ENCODE results near the gene IMMT. TPM values are rescaled to one million over a fixed set of nuclear protein-coding genes. Genes with fewer than 3 reads are reported as not detected.
"Not testable (repeated sequence)": the region's sequence is repeated elsewhere in the genome, so short reads cannot be mapped to it uniquely, and the experiment has no call there.

IMMT gene
- polyA plus RNA-seq: 53.7 TPM

DNA sequence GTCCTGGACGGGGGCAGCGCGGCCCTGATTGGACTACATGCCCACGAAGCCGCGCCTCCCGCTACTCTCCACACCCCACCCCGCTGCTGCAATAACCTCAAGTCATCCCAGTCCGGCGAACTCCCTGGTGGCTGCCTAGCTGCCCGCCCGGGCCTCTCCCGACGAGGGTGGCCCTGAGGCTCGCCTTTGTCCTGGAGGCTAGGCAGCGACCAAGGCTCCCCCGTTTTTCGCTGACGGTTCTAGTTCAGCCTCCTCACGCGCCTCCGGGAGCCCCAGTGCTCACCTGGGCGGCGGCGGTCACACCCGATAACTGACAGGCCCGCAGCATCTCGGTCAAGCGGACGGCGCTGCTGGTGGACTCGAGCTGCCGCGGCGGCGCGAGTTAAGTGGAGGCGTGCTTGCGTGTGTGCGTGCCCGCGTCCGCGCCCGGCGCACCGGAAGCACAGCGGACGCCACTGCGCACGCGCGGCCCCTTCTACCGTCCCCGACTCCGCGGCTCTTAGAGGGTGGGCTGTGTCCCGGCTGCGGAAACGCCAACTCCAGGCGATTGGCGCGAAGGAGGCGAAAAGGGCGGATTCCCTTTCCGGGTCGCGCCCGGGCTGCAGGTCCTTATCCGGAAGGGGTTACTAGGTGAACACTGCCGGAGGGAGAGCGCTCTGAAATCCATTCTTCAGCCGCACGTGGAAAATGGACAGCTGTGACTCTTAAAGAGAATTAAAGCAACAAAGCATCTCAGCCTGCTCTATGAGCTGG lies at the start of gene IMMT:
TSS of gene IMMT (minus strand) at position 408 of the 753 bp plus-strand sequence. CDS start at position 328, 80 bp downstream.
- H3K9me3 Mint-ChIP-seq: no peaks in the 10 kb centered on the region
- H3K4me3 Mint-ChIP-seq: peak within 1 kb of the TSS; percentile 88 to 99 (median 96)
- H3K27ac Mint-ChIP-seq: peak within 1 kb of the TSS; percentile 86 to 98 (median 92)
- H3K4me1 Mint-ChIP-seq: peaks cover 28 to 42% (median 34%) of the 10 kb centered on the region in 3 donors
- H3K27me3 Mint-ChIP-seq: no peaks in the 10 kb centered on the region
- no peaks in the 10 kb centered on the region for H3K36me3 Mint-ChIP-seq

DNA sequence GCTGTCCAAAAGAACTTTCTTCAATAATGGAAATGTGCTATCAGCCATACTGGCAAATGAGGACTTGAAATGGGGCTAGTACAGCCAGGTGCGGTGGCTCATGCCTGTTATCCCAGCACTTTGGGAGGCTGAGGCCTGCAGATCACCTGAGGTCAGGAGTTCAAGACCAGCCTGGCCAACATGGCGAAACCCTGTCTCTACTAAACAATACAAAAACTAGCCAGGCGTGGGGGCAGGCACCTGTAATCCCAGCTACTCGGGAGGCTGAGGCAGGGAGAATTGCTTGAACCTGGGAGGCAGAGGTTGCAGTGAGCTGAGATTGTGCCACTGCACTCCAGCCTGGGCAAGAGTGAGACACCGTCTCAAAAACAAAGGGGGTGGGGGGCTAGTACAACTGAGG lies 49.5 kb upstream of the IMMT start:
- peaks cover 26 to 33% (median 33%) of the 10 kb centered on the region in 3 donors for H3K4me1 Mint-ChIP-seq
- H3K36me3 Mint-ChIP-seq, H3K27ac Mint-ChIP-seq, H3K4me3 Mint-ChIP-seq, H3K27me3 Mint-ChIP-seq, H3K9me3 Mint-ChIP-seq: not testable (repeated sequence)

DNA sequence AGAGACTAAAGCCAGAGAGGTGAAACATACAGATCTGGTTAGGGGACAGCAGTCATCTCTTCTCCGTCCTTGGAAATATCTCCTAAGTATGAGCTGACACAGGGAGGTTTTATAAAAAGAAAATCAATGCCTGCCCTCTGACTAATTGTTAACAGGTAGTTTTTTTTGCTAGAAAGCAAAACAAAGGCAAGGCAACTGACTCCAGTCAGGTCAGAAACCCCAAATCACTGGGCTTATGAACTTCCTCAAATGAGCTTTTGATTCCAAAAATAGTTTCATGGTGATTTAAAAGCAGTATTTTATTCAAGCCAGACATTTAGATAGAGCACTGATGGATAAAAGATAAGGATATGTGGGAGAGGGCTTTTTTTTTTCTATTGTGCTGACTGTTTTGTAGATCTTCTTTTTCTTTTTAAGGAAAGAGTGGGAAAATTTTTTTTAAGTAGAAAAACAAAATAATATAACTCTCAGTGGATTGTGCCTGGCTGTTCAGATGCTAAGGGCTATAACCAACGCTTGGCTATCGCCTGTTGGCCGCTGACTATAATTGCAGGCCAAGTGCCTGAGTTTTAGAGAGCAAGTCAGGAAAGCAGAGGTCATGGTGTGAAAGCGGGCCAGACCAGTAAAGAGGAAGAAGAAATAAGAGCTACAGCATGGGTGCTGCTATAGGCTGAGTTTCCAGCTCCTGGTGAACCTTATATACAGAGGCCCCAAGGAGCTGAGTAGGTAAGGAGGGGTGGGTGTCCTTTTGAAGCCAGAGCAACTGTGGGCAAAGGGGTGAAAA lies 48.9 kb upstream of the IMMT start:
- H3K36me3 Mint-ChIP-seq: peaks cover 1% of the 10 kb centered on the region
- peak overlapping the region in 1 of 4 donors; percentile 78 for H3K4me3 Mint-ChIP-seq
- peaks cover 26 to 38% (median 33%) of the 10 kb centered on the region in 3 donors for H3K4me1 Mint-ChIP-seq
- H3K27ac Mint-ChIP-seq: peak overlapping the region in 1 of 3 donors; percentile 34
- peaks cover 0 to 1% (median 0%) of the 10 kb centered on the region in 3 donors for H3K9me3 Mint-ChIP-seq
- H3K27me3 Mint-ChIP-seq: no peaks in the 10 kb centered on the region

DNA sequence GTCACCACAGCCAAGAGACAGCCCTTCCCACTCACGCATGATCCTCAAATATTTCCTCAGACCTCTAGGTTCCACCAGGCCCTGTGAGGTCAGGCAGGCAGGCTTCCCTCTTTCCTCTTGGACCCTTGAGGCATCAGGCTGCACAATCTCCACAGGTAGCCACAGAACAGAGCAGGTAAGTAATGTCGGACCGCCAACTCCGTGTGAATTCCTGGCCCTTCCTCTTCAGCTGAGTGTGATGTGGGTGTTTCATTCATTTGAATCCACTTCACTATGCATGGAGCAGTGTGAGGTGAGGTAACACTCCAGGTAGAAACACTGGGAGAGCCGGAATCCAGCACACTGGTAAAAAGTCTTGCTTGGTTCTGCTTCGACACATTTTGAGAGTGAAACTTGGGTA lies 48.0 kb upstream of the IMMT start:
- Mint-ChIP-seq H3K27me3 (peaks cover 3% of the 10 kb centered on the region), H3K4me3 (peak overlapping the region in 1 of 4 donors; percentile 69), H3K27ac (peak overlapping the region in 1 of 3 donors; percentile 83), H3K4me1 (peaks cover 31 to 43% (median 38%) of the 10 kb centered on the region in 3 donors), H3K36me3 (peaks cover 1% of the 10 kb centered on the region), H3K9me3 (peaks cover 0 to 1% (median 0%) of the 10 kb centered on the region in 3 donors)

DNA sequence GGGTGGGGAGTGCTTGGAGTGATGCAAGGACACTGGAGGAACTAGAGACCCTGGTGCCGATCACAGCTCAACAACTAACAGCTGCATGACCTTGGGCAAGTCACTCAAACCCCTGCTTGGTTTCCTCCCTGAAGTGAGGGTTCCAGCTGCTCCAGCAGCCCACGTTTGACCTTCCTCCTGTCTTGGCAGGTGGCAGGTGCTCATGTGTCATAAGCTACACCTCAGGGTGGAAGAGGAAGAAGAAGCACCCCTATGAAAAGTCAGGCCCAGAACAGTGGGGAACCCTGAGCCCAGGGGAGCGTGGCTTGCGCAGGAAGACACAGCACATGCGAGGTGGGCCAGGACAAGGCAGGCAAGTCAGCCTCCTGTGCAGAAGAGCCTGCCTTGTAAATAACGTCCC lies 46.3 kb upstream of the IMMT start:
- peak overlapping the region in 2 of 4 donors; percentile 9 to 65 for H3K4me3 Mint-ChIP-seq
- peaks cover 3% of the 10 kb centered on the region for H3K27me3 Mint-ChIP-seq
- H3K27ac Mint-ChIP-seq: peak overlapping the region in 1 of 3 donors; percentile 42
- peaks cover 1% of the 10 kb centered on the region for H3K36me3 Mint-ChIP-seq
- peaks cover 0 to 1% (median 0%) of the 10 kb centered on the region in 3 donors for H3K9me3 Mint-ChIP-seq
- peaks cover 35 to 48% (median 43%) of the 10 kb centered on the region in 3 donors for H3K4me1 Mint-ChIP-seq

GRCh38 chr2:86240251-86240650 lies 45.0 kb upstream of the IMMT start:
- Mint-ChIP-seq H3K27ac (no peak overlapping the region), H3K36me3 (peaks cover 1% of the 10 kb centered on the region), H3K4me1 (peaks cover 35 to 48% (median 43%) of the 10 kb centered on the region in 3 donors), H3K27me3 (peaks cover 3% of the 10 kb centered on the region), H3K4me3 (no peak overlapping the region), H3K9me3 (peaks cover 0 to 1% (median 0%) of the 10 kb centered on the region in 3 donors)

- Mint-ChIP-seq H3K9me3 (peaks cover 0 to 1% (median 0%) of the 10 kb centered on the region in 3 donors), H3K36me3 (peaks cover 1% of the 10 kb centered on the region), H3K27me3 (peaks cover 3% of the 10 kb centered on the region), H3K4me1 (peaks cover 33 to 48% (median 43%) of the 10 kb centered on the region in 3 donors), H3K27ac (no peak overlapping the region), H3K4me3 (peak overlapping the region in 1 of 4 donors; percentile 59)
Measured at GRCh38 chr2:86239745-86240144, 44.5 kb upstream of the IMMT start.

DNA sequence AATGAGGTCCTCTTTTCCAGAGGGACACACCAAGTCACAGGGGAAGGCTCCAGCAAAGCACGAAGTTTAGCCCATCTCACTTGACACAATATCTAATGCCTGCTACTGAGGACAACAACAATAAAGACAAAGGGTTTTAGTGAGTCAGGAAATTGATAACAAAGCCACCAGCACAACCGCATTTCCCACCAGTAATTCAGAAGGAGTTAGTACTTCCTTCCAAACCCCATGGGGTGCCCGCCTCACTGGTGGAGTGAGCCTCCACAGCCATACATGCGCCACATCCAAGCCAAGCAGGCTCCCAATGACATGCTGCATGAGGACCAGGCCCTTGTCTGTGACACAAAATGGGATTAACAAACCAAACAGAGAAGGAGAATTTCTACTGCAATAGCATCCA lies 44.1 kb upstream of the IMMT start:
- Mint-ChIP-seq H3K27me3 (peaks cover 3% of the 10 kb centered on the region), H3K9me3 (no peaks in the 10 kb centered on the region), H3K4me3 (no peak overlapping the region), H3K36me3 (peaks cover 1% of the 10 kb centered on the region), H3K27ac (no peak overlapping the region), H3K4me1 (peaks cover 29 to 44% (median 39%) of the 10 kb centered on the region in 3 donors)

DNA sequence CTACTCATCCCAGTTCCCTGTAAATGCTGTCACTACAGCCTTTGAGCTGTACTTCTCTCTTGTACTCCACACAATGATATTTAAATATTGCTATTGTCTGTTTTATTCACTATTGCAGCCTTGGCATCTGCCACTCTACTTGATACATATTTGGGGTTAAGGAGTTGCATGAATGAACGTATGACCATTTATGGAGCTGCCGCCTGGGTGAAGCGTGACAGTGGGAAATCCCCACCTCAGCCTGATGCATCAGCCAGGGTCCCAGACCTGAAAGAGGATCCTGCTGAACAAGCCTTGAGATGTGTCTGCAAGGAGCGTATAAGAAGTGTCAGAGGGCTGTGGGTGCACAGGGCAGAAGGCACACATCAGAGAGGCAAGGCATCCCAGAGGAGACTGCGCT lies 43.1 kb upstream of the IMMT start:
- peaks cover 20 to 35% (median 32%) of the 10 kb centered on the region in 3 donors for H3K4me1 Mint-ChIP-seq
- H3K9me3 Mint-ChIP-seq: no peaks in the 10 kb centered on the region
- H3K36me3 Mint-ChIP-seq: no peaks in the 10 kb centered on the region
- H3K4me3 Mint-ChIP-seq: peak overlapping the region in 1 of 4 donors; percentile 70
- peak overlapping the region; percentile 1 to 27 (median 3) for H3K27ac Mint-ChIP-seq
- H3K27me3 Mint-ChIP-seq: peaks cover 3% of the 10 kb centered on the region

GRCh38 chr2:86237172-86237571 lies 41.9 kb upstream of the IMMT start:
- peak overlapping the region in 1 of 3 donors; percentile 33 for H3K27ac Mint-ChIP-seq

DNA sequence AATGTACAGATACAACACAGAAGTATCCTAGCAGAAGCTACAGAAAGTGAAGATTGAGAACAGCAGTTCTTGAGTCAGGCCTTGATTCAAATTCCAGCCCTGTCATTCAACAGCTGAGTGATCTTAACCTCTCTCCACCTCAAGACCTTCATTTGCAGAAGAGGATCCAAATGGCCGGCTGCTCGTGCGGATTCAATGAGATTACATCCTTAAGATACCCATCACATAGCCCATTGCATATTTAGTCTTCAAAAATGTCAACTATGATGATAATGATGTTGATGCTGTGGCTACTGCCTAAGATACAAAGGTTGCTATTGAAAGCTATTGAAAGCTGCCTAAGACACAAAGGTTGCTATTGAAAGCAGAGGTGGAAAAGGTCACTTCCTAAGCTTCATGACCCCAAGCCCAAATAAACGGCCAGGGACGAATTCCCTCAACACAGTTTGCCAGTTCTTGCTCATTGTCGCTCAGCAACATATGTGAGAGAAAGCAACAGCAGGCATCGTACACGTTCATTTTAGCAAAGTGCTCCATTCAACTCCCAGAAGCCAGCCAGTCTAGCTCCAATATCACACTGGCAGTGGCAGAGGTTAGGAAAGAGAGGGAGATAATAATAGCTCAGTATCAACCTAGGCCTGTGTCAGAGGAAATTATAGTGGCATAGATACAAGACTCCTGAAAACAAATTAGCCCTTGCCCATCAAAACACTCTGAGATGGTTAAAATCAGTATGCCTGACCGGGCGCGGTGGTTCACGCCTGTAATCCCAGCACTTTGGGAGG lies 40.1 kb upstream of the IMMT start:
- Mint-ChIP-seq H3K27ac (no peak overlapping the region), H3K36me3 (no peaks in the 10 kb centered on the region), H3K9me3 (no peaks in the 10 kb centered on the region), H3K4me1 (peaks cover 9 to 18% (median 16%) of the 10 kb centered on the region in 3 donors), H3K4me3 (no peak overlapping the region), H3K27me3 (peaks cover 3% of the 10 kb centered on the region)

More at GRCh38 chr2:86237172-86237571, 41.9 kb upstream of the IMMT start:
- peaks cover 3% of the 10 kb centered on the region for H3K27me3 Mint-ChIP-seq
- H3K9me3 Mint-ChIP-seq: no peaks in the 10 kb centered on the region
- H3K4me1 Mint-ChIP-seq: peaks cover 16 to 28% (median 26%) of the 10 kb centered on the region in 3 donors
- H3K36me3 Mint-ChIP-seq: no peaks in the 10 kb centered on the region
- peak overlapping the region in 2 of 4 donors; percentile 3 to 76 for H3K4me3 Mint-ChIP-seq

DNA sequence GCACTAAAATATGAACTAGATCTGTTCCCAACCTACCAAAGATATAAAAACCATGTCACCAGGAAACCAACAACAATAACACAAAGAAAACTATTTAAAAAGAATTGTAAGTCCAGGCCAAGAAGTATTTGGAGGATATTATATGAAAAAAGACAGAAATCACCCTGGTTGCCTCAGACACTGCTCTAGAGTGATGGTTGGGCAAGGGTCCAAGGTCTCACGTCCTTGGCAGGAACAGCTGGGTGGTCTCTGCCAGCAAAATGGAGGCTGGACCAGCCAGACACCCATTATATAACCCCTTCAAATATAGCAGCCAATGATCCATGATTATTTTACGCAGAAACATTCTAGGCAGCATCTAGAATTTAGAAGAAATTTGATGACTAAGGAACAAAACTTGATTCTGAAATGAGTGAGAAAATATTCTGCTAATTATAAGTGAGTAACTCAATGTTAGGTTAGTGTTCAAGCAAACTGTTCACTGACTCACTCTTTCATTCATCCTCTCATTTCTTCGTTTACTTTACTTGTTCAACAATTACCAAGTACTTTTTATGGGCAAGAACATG lies 39.4 kb upstream of the IMMT start:
- H3K4me3 Mint-ChIP-seq: peak overlapping the region in 1 of 4 donors; percentile 25
- no peak overlapping the region for H3K27ac Mint-ChIP-seq
- no peaks in the 10 kb centered on the region for H3K36me3 Mint-ChIP-seq
- H3K27me3 Mint-ChIP-seq: peaks cover 3% of the 10 kb centered on the region
- peaks cover 9 to 16% (median 14%) of the 10 kb centered on the region in 3 donors for H3K4me1 Mint-ChIP-seq
- no peaks in the 10 kb centered on the region for H3K9me3 Mint-ChIP-seq

- no peak overlapping the region for H3K4me3 Mint-ChIP-seq
- H3K9me3 Mint-ChIP-seq: no peaks in the 10 kb centered on the region
- H3K27me3 Mint-ChIP-seq: peaks cover 1% of the 10 kb centered on the region
- H3K36me3 Mint-ChIP-seq: no peaks in the 10 kb centered on the region
- H3K27ac Mint-ChIP-seq: peak overlapping the region in 2 of 3 donors; percentile 52 to 64
- H3K4me1 Mint-ChIP-seq: peaks cover 14 to 21% (median 14%) of the 10 kb centered on the region in 3 donors
Measured at GRCh38 chr2:86233436-86233835, 38.2 kb upstream of the IMMT start.

GRCh38 chr2:86232910-86233309 lies 37.6 kb upstream of the IMMT start:
- no peaks in the 10 kb centered on the region for H3K27me3 Mint-ChIP-seq
- no peak overlapping the region for H3K4me3 Mint-ChIP-seq
- H3K36me3 Mint-ChIP-seq: no peaks in the 10 kb centered on the region
- H3K9me3 Mint-ChIP-seq: no peaks in the 10 kb centered on the region
- peaks cover 10 to 18% (median 11%) of the 10 kb centered on the region in 3 donors for H3K4me1 Mint-ChIP-seq
- peak overlapping the region in 1 of 3 donors; percentile 19 for H3K27ac Mint-ChIP-seq
